Measurements from ENCODE around the gene ANKRD45.

GRCh38 chr1:173596097-173596825 lies 73.4 kb downstream of the ANKRD45 start:
- TF ChIP-seq FOXK2 (IDR thresholded peaks at IDR 0.05), result no peak
- TF ChIP-seq SUZ12 (IDR thresholded peaks at IDR 0.05), result no peak
- no peak for TF ChIP-seq ZNF384 (IDR thresholded peaks at IDR 0.05)
- TF ChIP-seq PKNOX1 (IDR thresholded peaks at IDR 0.05), result no peak
- no peak for TF ChIP-seq NFRKB (IDR thresholded peaks at IDR 0.05)
- TF ChIP-seq CTBP1 (IDR thresholded peaks at IDR 0.05; ENCODE audit: borderline replicate concordance), result no peak
- TF ChIP-seq ELF4 (IDR thresholded peaks at IDR 0.05), result no peak
